GM21619 (cell line): ENCODE results near the gene CFAP54.

Experiments used
- ATAC-seq: cut with Tn5 transposase; IDR thresholded peaks from one replicate; pipeline ENCODE4 v1.9.1; 2021; ENCODE audit not compliant: unreplicated experiment

The CFAP54 gene

GRCh38 chr12:96879301-96879700 is 389.9 kb downstream of the CFAP54 start:
- no peak for ATAC-seq

- no peak for ATAC-seq
Measured at GRCh38 chr12:96880220-96880619, 390.8 kb downstream of the CFAP54 start.

GRCh38 chr12:96881608-96882007 is 392.2 kb downstream of the CFAP54 start:
- no peak for ATAC-seq

GRCh38 chr12:96882862-96883261 is 393.5 kb downstream of the CFAP54 start:
- ATAC-seq: no peak

GRCh38 chr12:96883571-96883970 is 394.2 kb downstream of the CFAP54 start:
- ATAC-seq: no peak

- ATAC-seq: no peak
Measured at GRCh38 chr12:96886998-96887677, 397.8 kb downstream of the CFAP54 start.

GRCh38 chr12:96889273-96889933 is 400.0 kb downstream of the CFAP54 start:
- no peak for ATAC-seq

GRCh38 chr12:96890331-96890730 is 401.0 kb downstream of the CFAP54 start:
- no peak for ATAC-seq

GRCh38 chr12:96892104-96892503 is 402.7 kb downstream of the CFAP54 start:
- ATAC-seq: no peak

GRCh38 chr12:96897421-96897820 is 408.0 kb downstream of the CFAP54 start:
- no peak for ATAC-seq

- no peak for ATAC-seq
Measured at GRCh38 chr12:96901175-96901574, 411.8 kb downstream of the CFAP54 start.

GRCh38 chr12:96902076-96902475 is 412.7 kb downstream of the CFAP54 start:
- ATAC-seq: no peak

- no peak for ATAC-seq
Measured at GRCh38 chr12:96906498-96906848, 417.1 kb downstream of the CFAP54 start.

GRCh38 chr12:96906849-96907670 is 417.7 kb downstream of the CFAP54 start, which contains the start of gene NEDD1:
TSS of gene NEDD1 (plus strand) at chr12:96907257. CDS start at chr12:96909760, 2,503 bp downstream.
- ATAC-seq: peak; percentile 91

- ATAC-seq: peak; percentile 30
Measured at GRCh38 chr12:96907671-96908422, 418.5 kb downstream of the CFAP54 start.

- ATAC-seq: no peak
Measured at GRCh38 chr12:96908423-96908675, 419.0 kb downstream of the CFAP54 start.

GRCh38 chr12:96912261-96912660 is 422.9 kb downstream of the CFAP54 start:
- no peak for ATAC-seq

GRCh38 chr12:96912943-96913342 is 423.6 kb downstream of the CFAP54 start:
- no peak for ATAC-seq

- peak; percentile 35 for ATAC-seq
Measured at GRCh38 chr12:96919510-96920210, 430.3 kb downstream of the CFAP54 start.
